ENCODE measurements around the gene CDKL1.
"Not testable (repeated sequence)": the region's sequence is repeated elsewhere in the genome, so short reads cannot be mapped to it uniquely, and the experiment has no call there.

Gene CDKL1

DNA sequence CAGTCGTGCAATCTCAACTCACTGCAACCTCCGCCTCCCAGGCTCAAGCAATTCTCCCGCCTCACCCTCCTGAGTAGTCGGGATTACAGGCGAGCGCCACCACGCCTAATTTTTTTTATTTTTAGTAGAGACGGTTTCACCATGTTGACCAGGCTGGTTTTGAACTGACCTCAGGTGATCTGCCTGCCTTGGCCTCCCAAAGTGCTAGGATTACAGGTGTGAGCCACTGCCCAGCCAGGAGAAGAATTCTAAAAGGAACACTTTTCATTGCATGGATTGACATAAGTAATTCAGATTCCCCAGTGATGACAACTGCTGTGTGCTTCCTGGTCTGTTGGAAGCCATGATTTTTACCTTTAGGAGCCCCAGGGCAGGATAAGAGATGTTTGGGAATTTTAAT lies 62.5 kb downstream of the CDKL1 start:
- DNase-seq (ENCODE audit: low read depth in 2 of 2), result no peak

DNA sequence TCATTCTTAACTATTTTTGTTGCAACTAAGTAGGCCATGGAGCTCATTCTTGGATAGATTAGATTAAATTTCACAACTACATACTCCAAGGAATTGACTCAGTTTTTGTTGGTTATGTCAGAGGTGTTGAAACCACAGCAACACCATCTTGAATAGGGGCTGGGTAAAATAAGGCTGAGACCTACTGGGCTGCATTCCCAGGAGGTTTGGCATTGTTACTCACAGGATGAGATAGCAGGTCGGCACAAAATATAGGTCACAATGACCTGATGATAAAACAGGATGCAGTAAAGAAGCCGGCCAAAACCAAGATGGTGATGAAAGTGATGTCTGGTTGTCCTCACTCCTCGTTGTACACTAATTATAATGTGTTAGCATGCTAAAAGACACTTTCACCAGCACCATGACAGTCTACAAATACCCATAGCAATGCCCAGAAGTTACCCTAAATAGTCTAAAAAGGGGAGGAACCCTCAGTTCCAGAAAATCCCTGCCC lies 63.6 kb downstream of the CDKL1 start:
- DNase-seq (ENCODE audit: low read depth in 2 of 2), result no peak

DNA sequence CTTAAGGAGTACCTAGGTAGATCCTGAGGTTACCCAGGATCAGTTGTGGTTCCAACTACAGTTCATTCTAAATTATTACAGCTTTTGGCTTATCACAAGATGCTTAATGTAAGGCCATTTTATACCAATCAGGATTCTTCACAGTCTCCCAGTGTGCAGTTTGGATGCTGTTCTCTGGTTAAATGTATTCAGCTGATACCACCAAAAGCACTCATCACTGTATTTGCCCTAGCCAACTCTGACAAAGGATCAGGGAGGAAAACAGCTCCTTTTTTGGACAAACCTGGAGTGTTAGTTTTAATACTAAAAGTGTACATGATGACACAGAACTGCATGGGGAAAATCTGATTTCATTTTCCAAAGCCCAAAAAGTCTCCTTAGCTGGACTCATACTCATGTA lies 65.1 kb downstream of the CDKL1 start:
- no peak for DNase-seq (ENCODE audit: low read depth in 2 of 2)

DNA sequence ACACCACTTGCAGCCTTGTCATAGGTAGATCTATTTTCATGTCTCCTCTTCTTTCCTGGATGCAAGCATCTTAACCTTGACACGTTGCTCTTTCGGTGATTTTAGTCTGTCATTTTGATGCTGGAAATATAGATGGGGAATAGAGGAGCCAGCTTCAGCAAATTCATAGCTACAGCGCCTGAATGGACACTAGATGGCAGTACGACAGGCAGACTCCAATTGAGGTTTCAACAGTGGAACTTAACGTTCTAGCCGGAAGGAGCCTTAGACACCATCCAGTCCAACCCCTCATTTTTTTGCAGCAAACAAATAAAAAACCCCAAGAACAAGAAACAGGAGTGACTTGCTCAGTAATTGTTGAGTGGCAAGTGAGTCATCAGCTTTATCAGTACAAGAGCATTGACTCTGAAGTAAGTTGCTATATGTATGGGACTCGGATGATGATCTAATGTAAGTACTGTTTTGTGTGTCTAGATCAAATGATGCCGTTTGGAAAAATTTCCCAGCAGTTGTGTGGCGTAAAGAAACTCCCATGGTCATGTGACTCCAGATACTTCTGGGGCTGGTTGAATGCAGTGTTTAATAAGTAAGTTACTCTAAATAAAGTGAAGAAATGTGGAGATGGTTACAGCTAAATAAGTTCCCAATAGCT lies 75.5 kb downstream of the CDKL1 start:
- DNase-seq (ENCODE audit: low read depth in 2 of 2), result peak; percentile 33 to 40

DNA sequence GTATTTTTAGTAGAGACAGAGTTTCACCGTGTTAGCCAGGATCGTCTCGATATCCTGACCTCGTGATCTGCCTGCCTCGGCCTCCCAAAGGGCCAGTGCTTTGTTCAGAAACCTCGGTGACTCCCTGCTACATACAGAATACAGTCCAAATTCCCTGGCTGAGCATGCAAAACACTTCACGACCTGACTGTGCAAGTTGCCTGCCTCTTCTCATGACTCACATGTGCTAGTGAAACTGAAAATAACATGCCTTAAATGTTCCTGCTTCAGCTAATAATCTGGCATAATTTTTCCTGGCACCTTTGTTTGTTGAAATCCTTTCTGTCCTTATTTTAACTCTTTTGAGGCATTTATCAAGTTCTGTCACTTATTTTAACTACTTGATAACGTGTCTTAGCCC lies 76.4 kb downstream of the CDKL1 start:
- DNase-seq (ENCODE audit: low read depth in 2 of 2), result no peak

DNA sequence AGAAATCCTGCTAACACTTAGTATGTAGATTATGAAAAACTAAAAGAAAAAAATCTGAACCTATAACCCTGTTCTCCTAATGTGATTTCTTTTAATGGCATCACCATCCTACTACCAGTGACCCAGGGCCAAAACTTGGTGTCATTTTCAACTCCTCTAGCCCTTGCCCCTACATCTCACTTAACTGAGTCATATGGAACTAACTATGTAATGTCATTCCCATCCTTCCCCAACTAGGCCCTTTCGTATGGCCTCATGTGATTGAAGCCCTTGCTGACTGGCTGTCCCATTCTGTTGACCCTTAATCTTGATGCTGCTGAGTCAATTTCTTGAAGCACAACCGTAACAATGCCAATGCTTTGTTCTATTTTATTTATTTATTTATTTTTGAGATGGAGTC lies 77.0 kb downstream of the CDKL1 start:
- DNase-seq (ENCODE audit: low read depth in 2 of 2), result no peak

DNA sequence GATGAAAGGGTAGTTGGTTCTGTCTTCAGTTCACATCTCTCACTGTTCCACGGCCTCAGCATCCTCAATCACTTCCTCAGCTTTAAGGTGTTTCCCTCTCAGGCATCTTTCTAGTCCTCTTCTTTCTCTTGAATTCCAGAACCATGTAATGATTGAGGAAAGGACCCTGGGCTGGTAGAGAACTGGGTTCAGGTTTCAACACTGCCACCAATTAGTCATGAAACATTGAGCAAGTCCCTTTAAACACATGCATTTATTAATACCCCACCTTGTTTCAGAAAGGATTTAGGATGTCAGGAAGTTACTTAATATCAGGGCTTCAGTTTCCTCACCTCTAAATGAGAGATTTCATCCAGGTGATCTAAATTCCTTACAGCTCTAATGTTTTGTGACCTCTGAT lies 77.4 kb downstream of the CDKL1 start:
- no peak for DNase-seq (ENCODE audit: low read depth in 2 of 2)

DNA sequence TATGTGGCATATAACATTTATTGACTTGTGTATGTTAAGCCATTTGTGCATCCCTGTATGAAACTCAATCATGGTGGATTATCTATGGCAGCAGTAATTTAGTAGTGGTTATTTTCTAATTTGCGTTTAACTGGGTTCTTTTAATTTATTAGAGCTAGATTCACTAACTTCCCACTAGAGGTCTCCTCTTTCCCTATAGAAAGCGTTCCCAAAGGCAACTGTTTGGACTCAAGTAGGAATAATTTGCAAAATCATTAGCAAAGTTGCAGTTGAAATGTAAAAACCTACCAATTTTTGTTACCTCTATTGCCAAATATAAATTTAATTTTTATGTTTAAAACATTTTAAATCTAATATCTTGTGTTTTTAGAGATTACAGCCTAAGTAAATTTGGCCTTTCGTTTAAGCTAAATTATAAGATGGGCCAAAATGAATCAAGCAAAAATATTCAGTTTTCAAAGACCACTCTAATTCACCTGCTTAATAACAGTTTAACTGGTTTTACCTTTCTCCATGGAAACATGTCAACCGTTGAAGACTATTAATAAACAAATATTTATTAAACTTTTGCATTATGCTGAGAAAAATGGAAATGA lies 78.6 kb downstream of the CDKL1 start:
- DNase-seq (ENCODE audit: low read depth in 2 of 2), result no peak

DNA sequence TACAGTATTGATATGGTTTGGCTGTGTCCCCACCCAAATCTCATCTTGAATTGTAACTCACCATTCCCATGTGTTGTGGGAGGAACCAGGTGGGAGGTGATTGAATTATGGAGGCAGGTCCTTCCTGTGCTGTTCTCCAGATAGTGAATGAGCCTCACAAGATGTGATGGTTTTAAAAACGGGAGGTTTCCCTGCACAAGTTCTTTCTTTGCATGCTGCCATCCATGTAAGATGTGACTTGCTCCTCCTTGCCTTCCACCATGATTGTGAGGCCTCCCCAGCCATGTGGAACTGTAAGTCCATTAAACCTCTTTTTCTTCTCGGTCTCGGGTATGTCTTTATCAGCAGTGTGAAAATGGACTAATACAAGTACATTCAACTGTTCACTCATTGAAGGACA lies 82.6 kb downstream of the CDKL1 start:
- not testable (repeated sequence) for DNase-seq (ENCODE audit: low read depth in 2 of 2)

DNA sequence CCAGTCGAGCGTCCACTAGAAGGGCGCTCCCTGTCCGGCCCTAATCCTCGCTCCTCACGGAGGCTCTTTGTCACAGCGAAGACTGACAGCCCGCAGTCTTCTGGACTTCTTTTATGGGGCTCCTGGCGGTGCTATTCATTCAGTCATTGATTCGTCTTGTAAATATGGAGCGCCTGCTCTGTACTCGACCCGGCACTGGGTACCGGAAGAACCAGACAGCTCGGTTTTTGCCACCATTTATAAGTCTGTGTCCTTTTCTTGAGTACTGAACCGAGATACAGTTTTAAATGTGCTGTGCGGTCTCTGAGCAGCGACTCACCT lies 84.0 kb downstream of the CDKL1 start:
- DNase-seq (ENCODE audit: low read depth in 2 of 2), result no peak

DNA sequence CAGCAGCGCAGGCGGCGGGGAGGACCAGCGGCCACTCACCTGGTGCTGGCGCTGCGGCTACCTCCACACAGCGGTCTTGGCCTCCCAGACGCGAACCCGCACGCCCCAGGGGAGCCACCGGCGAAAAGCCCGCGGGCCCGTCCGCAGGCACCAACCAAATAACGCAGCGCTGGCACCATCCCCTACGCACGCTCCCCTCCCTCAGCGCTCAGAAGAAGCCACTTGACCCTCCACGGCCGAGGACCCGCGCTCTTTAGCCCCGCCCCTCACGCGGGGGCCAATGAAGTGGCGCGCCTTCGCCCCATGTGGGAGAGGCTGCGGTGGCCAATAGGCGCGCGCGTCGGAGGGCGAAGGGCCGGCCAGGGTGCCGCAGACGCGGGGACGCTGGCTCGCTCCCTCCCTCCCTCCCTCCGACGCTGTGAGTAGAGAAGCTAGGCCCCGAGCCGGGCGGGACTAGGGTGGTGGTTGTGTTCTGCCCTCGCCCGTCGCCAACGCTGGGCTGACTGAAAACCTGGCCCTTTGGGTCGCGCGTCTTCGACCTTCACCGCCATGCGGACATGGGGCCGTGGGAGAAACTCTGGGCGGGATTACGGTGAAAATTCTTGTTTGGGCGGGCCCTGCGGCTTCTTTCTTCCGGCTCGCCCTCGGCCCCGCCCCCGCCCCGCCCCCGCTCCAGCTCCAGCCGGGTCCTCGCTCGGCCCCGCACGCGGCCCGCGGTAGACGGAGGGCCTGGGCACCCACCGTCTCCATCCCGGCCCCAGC lies 84.5 kb downstream of the CDKL1 start, which contains the start of the genes DMAC2L and L2HGDH:
Gene DMAC2L (plus strand): TSS at position 353 of the 762 bp plus-strand sequence. CDS start 9,164 bp downstream, outside the sequence.
Gene L2HGDH (minus strand): TSS at position 258 of the 762 bp plus-strand sequence. CDS start 79 bp downstream, at position 179.
- peak; percentile 74 to 86 for DNase-seq (ENCODE audit: low read depth in 2 of 2)

DNA sequence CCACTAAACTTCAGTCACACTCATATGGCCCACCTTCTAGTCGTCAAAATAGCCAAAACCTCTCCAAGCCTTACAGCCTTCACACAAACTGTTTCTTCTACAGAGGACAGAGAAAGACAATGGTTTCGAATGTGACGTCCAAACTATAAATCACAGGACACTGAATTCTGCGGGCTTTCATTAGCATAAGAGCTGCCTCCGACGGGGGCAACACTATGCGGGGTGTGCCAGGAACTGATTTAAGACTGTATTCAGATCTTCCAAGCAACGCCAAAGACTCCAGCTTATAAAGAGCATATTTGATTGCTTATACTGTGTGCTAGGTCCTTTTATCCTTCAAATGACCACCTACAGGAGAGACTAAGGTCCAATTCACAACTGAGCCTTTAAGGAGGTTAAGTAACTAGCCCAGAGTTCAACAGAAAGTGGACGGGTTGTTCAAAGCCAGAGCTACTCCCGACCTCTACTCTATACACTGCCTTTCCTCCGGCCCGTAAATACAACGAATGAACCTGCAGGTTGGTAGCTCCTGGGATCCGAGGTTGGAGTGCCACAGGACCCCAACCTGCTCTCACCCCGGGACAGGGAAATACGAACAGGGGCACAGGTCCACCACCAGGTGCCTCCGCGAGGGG lies 85.2 kb downstream of the CDKL1 start:
- no peak for DNase-seq (ENCODE audit: low read depth in 2 of 2)

DNA sequence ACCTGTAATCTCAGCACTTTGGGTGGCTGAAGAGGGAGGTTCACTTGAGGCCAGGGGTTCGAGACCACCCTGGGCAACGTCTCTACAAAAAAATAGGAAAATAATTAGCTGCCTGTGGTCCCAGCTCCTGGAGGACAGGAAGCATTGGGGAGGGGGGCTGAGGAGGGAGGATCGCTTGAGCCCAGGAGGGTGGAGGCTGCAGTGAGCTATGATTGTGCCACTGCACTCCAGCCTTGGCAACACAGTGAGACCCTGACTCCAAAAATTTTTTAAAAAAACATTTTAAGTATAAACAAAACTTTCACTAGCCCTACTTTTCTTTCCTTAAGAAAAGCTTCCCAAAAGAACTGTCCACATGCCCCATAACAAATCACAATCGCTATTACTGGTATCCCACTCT lies 86.2 kb downstream of the CDKL1 start:
- no peak for DNase-seq (ENCODE audit: low read depth in 2 of 2)

DNA sequence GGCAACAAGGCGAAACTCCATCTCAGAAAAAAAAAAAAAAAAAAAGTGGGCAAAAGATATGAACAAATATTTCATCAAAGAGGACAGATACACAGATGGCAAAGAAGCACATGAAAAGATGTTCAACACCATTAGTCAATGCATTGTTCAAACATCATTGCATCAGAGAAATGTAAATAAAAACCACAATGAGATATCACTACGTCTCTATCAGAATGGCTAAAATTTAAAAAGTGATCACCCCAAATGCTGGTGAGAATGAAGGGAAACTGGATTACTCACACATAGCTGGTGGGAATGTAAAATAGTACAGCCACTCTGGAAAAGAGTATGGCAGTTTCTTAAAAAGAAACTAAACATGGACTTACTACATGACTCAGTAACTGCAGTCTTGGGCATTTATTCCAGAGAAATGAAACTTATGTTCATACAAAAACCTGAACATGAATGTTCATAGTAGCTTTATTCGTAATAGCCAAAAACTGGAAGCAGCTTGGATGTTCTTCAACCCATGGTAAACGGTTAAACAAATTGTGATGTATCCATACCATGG lies 88.2 kb downstream of the CDKL1 start:
- DNase-seq (ENCODE audit: low read depth in 2 of 2), result no peak

DNA sequence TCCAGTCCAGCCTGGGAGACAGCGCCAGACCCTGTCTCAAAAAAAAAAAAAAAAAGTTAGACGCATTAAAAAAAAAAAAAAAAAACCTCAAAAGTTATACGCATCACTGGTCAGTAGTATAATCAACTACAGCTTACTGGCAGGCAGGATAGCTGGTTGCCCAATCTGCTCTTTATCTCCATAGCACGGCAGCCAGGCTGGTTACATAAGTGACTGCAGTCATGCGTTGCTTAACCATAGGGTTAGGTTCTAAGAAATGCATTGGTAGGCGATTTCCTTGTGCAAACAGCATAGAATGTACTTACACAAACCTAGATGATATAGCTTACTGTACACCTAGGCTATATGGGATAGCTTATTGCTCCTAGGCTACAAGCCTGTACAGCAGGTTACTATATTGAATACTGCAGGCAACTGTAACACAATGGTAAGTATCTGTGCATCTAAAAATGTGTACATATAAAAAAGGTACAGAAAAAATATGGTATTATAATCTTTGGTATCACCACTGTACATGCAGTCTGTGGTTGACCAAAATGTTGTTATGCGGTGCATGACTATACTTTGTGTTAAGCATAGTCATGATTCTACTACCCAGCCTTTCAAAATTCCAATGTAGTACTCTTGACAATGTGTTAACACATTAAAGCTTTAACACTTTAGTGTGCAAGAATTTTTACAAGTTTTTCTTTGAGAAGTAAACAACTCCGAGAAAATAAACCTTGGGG lies 92.8 kb downstream of the CDKL1 start:
- DNase-seq (ENCODE audit: low read depth in 2 of 2), result no peak

DNA sequence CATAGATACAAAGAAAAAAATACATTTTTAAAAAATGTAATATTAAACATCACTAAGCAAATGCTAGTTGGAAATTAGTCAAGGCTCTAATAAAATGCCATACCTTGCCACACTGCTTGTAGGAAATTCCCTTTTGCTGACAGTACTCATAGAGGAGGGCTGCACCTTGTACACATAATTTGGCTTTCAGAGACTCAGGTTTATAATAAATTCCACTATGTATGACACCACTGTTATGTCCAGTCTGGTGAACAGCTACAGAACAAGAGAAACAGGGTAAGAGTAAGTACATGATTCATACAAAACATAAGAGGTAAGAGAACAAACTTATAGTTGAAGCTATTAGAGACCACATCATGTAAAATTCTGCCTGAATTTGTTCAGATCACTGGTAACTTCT lies 94.8 kb downstream of the CDKL1 start:
- no peak for DNase-seq (ENCODE audit: low read depth in 2 of 2)

DNA sequence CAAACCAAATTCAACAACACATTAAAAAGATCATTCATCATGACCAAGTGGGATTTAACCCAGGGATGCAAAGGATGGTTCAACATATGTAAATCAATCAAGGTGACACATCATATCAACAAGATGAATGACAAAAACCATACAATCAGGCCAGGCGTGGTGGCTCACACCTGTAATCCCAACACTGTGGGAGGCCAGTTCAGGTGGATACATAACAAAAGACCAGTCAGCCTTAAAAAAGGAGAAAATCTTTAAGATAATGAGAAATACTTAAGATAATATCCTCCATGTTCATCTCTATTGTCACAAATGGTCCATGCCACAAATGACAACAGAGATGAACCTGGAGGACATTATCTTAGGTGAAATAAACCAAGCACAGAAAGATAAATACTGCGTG lies 97.1 kb downstream of the CDKL1 start:
- no peak for DNase-seq (ENCODE audit: low read depth in 2 of 2)

DNA sequence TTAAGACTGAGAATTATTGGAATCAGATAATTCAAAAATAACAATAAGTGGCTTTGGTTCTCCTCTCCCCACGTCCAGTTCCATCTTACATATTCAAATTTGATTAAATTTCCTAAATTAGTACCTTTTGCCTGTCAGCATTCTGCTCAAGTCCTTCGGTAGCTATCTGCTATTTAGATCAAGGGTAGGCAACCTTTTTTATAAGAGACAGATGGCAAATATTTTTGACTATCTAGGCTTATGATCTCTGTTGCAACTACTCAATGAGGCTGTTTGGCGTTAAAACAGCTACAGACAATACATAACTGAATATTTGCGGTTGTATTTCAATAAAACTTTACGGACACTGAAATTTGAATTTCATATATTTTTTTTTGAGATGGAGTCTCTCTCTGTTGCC lies 106.4 kb downstream of the CDKL1 start:
- no peak for DNase-seq (ENCODE audit: low read depth in 2 of 2)

DNA sequence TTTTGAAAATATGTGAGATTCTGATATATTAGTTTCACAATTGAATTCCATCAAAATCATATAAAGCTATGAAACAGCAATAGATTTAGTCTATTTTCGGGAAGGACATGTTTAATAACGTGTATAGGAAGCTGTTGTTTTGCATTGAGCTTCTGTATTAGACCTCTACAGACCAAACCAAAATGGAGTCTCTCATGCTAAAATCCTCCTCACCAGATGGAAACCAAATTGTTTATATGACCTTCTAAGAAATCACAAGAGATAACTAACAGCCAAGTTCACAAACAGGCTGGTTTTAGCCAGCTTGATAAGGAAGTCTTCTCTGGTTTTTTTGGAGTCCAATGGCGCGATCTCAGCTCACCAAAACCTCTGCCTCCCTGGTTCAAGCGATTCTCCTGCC lies 108.5 kb downstream of the CDKL1 start:
- no peak for DNase-seq (ENCODE audit: low read depth in 2 of 2)

DNA sequence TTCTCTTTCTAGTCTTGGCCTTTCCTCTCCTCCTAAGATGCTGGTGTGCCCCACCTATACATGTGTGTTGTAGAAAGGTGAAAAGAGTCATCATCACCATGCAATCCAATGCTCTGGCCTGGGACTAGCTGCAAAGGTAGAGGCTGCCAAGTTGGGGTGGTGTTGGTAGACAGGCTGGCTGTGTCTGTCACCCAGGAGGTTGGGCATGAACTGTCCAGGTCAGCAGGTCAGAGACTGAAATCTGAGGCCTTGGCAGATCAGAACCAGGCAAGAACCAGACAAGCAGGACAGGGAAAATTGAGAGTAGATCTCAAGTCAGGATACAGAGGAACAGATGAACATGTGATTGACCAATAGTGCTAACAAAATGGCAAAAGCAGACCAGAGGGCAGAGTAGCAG lies 110.8 kb downstream of the CDKL1 start:
- no peak for DNase-seq (ENCODE audit: low read depth in 2 of 2)
